Measurements from ENCODE around the gene PHLPP1. TPM values are rescaled to one million over a fixed set of nuclear protein-coding genes. Genes with fewer than 3 reads are reported as not detected.

Gene PHLPP1
- total and polyA plus RNA-seq, 2 of the 13 experiments (the other 11 are each of a cell fraction or from before 2014, with no cell fraction given) = 9.8 to 18.5 TPM

- TF ChIP-seq ZBTB25 (CRISPR knock-in tag; IDR thresholded peaks at IDR 0.05) (no peak), ZNF710 (CRISPR knock-in tag; IDR thresholded peaks at IDR 0.05; ENCODE audit: borderline replicate concordance) (no peak), NFKBIZ (CRISPR knock-in tag; IDR thresholded peaks at IDR 0.05) (no peak), DR1 (CRISPR knock-in tag; IDR thresholded peaks at IDR 0.05) (no peak), ZNF644 (CRISPR knock-in tag; IDR thresholded peaks at IDR 0.05; ENCODE audit: low read depth) (no peak), MBD4 (IDR thresholded peaks at IDR 0.05; ENCODE audit: borderline replicate concordance, low read length) (no peak), HNRNPLL (IDR thresholded peaks at IDR 0.05; ENCODE audit: low read depth, low read length, poor library complexity, severe bottlenecking) (peak; percentile 84), SOX13 (IDR thresholded peaks at IDR 0.05) (no peak), SOX13 (CRISPR knock-in tag; conservative IDR thresholded peaks at IDR 0.05 in 1 of 2, IDR thresholded peaks at IDR 0.05 in 1 of 2) (no peak), SKI (IDR thresholded peaks at IDR 0.05; ENCODE audit: partially characterized antibody) (peak; percentile 45), ZNF383 (CRISPR knock-in tag; IDR thresholded peaks at IDR 0.05; ENCODE audit: borderline replicate concordance) (no peak), GTF2F1 (IDR thresholded peaks at IDR 0.05; ENCODE audit: low read length) (no peak), ZNF275 (CRISPR knock-in tag; IDR thresholded peaks at IDR 0.05; ENCODE audit: borderline replicate concordance) (peak; percentile 52; the same call in 1 of the 2 replicates), ZNF609 (CRISPR knock-in tag; IDR thresholded peaks at IDR 0.05; ENCODE audit: borderline replicate concordance) (0 out of 2 replicates have a peak, but pooled peaks have one; percentile 7), ZNF589 (CRISPR knock-in tag; conservative IDR thresholded peaks at IDR 0.05) (no peak), THAP11 (CRISPR knock-in tag; IDR thresholded peaks at IDR 0.05) (peak; percentile 100), ERF (CRISPR knock-in tag; IDR thresholded peaks at IDR 0.05) (peak; percentile 48; the same call in 1 of the 2 replicates), ARNT2 (CRISPR knock-in tag; IDR thresholded peaks at IDR 0.05; ENCODE audit: low read depth) (peak; percentile 59; the same call in 1 of the 2 replicates), GATAD1 (CRISPR knock-in tag; IDR thresholded peaks at IDR 0.05) (peak; percentile 47; the same call in 1 of the 2 replicates)
- TF ChIP-seq, protein P1, sequence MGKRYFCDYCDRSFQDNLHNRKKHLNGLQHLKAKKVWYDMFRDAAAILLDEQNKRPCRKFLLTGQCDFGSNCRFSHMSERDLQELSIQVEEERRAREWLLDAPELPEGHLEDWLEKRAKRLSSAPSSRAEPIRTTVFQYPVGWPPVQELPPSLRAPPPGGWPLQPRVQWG (CRISPR knock-in tag; IDR thresholded peaks at IDR 0.05; ENCODE audit: borderline replicate concordance, low read depth) = no peak
Observed at GRCh38 chr18:62714671-62715435, 488 bp upstream of the PHLPP1 start (continued).
